Measurements from ENCODE around the gene B3GNT9. TPM values are rescaled to one million over a fixed set of nuclear protein-coding genes. Genes with fewer than 3 reads are reported as not detected.

B3GNT9 gene
- polyA plus RNA-seq, 1 of the 3 experiments (the other 2 are of a cell fraction), result 9.9 TPM

GRCh38 chr16:67164599-67165061, 13.8 kb upstream of the B3GNT9 start, which contains the start of gene HSF4:
Gene HSF4, plus strand, starts transcription at chr16:67164745. Its CDS starts 67 bp downstream, at chr16:67164812.
- Histone ChIP-seq H3K9me2 (no peaks in the 10 kb centered on the region), H3K27me3 (ENCODE audit: insufficient read depth) (no peaks in the 10 kb centered on the region), H3K4me3 (ENCODE audit: low read depth in 2 of 2, low read length in 1 of 2) (peak within 1 kb of the TSS in 1 of 2 experiments; percentile 49; a peak in 2 of 4 replicates), H3K9me3 (no peaks in the 10 kb centered on the region), H3K27ac (ENCODE audit: low read depth in 2 of 2, low read length in 1 of 2) (peak within 1 kb of the TSS in 1 of 2 experiments; percentile 90; a peak in 2 of 4 replicates), H3K4me1 (ENCODE audit: control insufficient read depth in 1 of 2, insufficient read depth in 2 of 2, low read depth in 1 of 2, low read length in 1 of 2) (peaks cover 5 to 31% of the 10 kb centered on the region in 2 experiments; a peak in 2 of 4 replicates), H4K20me1 (ENCODE audit: insufficient read depth) (no peaks in the 10 kb centered on the region), H3K4me2 (peak within 1 kb of the TSS; percentile 15; the same call in 1 of the 2 replicates), H3K36me3 (replicated peaks in 1 of 2; ENCODE audit: control insufficient read depth in 1 of 2, insufficient read depth in 2 of 2, low read length in 1 of 2) (no peaks in the 10 kb centered on the region), H2AFZ (ENCODE audit: low read depth) (no peak within 1 kb of the TSS), H3K9ac (no peak within 1 kb of the TSS), H3F3A (replicated peaks; ENCODE audit: insufficient read depth) (peaks cover 14% of the 10 kb centered on the region), H3K79me2 (ENCODE audit: insufficient read depth) (no peaks in the 10 kb centered on the region)
- DNase-seq, result peak; percentile 81
- WGBS (ENCODE audit: low lambda C conversion rate), result 23% methylated on average over 5 of the region's 41 CpGs
- TF ChIP-seq GABPA (IDR thresholded peaks at IDR 0.05; ENCODE audit: low read depth), result no peak
- TF ChIP-seq YY1 (IDR thresholded peaks at IDR 0.05; ENCODE audit: low read depth), result no peak
- no peak for TF ChIP-seq TAF1 (IDR thresholded peaks at IDR 0.05; ENCODE audit: borderline replicate concordance, low read depth, low read length)
- TF ChIP-seq MXI1 (IDR thresholded peaks at IDR 0.05; ENCODE audit: low read depth, low read length), result peak; percentile 51; the same call in 1 of the 2 replicates
- TF ChIP-seq EP300 (IDR thresholded peaks at IDR 0.05; ENCODE audit: borderline replicate concordance in 1 of 2, low read depth in 1 of 2, low read length in 1 of 2), result no peak
- TF ChIP-seq CHD2 (IDR thresholded peaks at IDR 0.05; ENCODE audit: low read length, partially characterized antibody), result no peak
- TF ChIP-seq RAD21 (IDR thresholded peaks at IDR 0.05; ENCODE audit: low read length), result no peak
- ChIA-PET POLR2A (interaction anchor here (1.3 to 3.9 kb wide), 2 partner anchors 10 to 20 kb away, joined by 3 to 37 read pairs; no protein-coding TSS in a partner anchor), CTCF (interaction anchor here (0.8 to 2.6 kb wide), 2 partner anchors 9 to 12 kb away, joined by 3 to 11 read pairs; no protein-coding TSS in a partner anchor)

DNA sequence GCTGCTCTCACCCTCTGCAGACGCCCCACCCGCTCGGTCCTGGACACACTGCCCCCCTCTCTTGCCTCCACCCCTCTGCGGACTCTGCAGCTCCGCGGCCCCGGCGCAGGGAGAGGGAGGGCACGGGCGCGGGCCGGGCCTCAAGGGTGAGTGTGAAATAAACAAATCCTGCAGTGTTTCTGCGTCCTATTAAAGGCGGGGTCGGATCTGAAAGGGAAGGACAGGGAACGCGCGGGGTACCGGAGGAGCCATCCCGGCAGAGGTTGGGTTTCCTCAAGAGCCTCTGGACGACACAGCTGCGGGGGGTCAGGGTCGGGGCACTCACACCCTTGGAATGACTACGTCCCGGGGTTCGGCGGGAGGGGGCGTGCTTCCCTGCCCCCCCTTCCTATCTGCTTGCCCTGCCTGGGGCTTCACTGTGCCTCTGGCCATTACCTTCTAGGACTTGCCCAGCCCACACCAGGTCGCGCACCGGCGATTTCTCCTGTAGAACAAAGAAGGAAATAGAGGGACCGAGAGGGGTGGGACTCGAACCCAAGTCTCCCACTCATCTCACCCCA, 13.3 kb upstream of the B3GNT9 start:
- Histone ChIP-seq H3K4me2 (no peak overlapping the region), H3K9me2 (no peaks in the 10 kb centered on the region), H3K27me3 (ENCODE audit: insufficient read depth) (no peaks in the 10 kb centered on the region), H3F3A (replicated peaks; ENCODE audit: insufficient read depth) (peaks cover 14% of the 10 kb centered on the region), H3K9ac (no peak overlapping the region), H3K79me2 (ENCODE audit: insufficient read depth) (no peaks in the 10 kb centered on the region), H4K20me1 (ENCODE audit: insufficient read depth) (no peaks in the 10 kb centered on the region), H3K4me3 (ENCODE audit: low read depth in 2 of 2, low read length in 1 of 2) (peak overlapping the region in 1 of 2 experiments; percentile 49; a peak in 2 of 4 replicates), H2AFZ (ENCODE audit: low read depth) (no peak overlapping the region), H3K4me1 (ENCODE audit: control insufficient read depth in 1 of 2, insufficient read depth in 2 of 2, low read depth in 1 of 2, low read length in 1 of 2) (peaks cover 0 to 29% of the 10 kb centered on the region in 2 experiments; a peak in 1 of 4 replicates), H3K9me3 (no peaks in the 10 kb centered on the region), H3K36me3 (replicated peaks in 1 of 2; ENCODE audit: control insufficient read depth in 1 of 2, insufficient read depth in 2 of 2, low read length in 1 of 2) (no peaks in the 10 kb centered on the region), H3K27ac (ENCODE audit: low read depth in 2 of 2, low read length in 1 of 2) (peak overlapping the region in 1 of 2 experiments; percentile 90; a peak in 2 of 4 replicates)
- CTCF ChIA-PET, result interaction anchor here (1.1 to 14.2 kb wide), 10 partner anchors 9 to 210 kb away, joined by 4 to 470 read pairs (median 8); partner anchors contain the start of genes B3GNT9 and CBFB
- DNase-seq, result peak; percentile 77
- POLR2A ChIA-PET, result interaction anchor here (0.6 to 3.9 kb wide), 6 partner anchors 10 to 30 kb away, joined by 3 to 37 read pairs (median 5); partner anchors contain the start of gene B3GNT9
- WGBS (ENCODE audit: low lambda C conversion rate), result 46% methylated on average over 28 of the region's 34 CpGs
- no peak for TF ChIP-seq EZH2phosphoT487 (IDR thresholded peaks at IDR 0.05; ENCODE audit: borderline replicate concordance, low read depth)
- TF ChIP-seq FOXJ3 (CRISPR knock-in tag; IDR thresholded peaks at IDR 0.05), result no peak
- no peak for TF ChIP-seq RFX5 (IDR thresholded peaks at IDR 0.05; ENCODE audit: low read length)
- no peak for TF ChIP-seq RAD21 (IDR thresholded peaks at IDR 0.05; ENCODE audit: low read length)
- no peak for TF ChIP-seq NRF1 (IDR thresholded peaks at IDR 0.05; ENCODE audit: low read depth, low read length)
- no peak for TF ChIP-seq SIN3A (IDR thresholded peaks at IDR 0.05; ENCODE audit: borderline replicate concordance, low read depth, low read length)
- no peak for TF ChIP-seq MEF2A (IDR thresholded peaks at IDR 0.05; ENCODE audit: borderline replicate concordance, low read depth)
- TF ChIP-seq, protein P1, sequence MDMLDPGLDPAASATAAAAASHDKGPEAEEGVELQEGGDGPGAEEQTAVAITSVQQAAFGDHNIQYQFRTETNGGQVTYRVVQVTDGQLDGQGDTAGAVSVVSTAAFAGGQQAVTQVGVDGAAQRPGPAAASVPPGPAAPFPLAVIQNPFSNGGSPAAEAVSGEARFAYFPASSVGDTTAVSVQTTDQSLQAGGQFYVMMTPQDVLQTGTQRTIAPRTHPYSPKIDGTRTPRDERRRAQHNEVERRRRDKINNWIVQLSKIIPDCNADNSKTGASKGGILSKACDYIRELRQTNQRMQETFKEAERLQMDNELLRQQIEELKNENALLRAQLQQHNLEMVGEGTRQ (IDR thresholded peaks at IDR 0.05; ENCODE audit: borderline replicate concordance, low read depth, low read length), result no peak
- TF ChIP-seq SMC3 (IDR thresholded peaks at IDR 0.05; ENCODE audit: low read depth, low read length), result no peak
- no peak for TF ChIP-seq TAF1 (IDR thresholded peaks at IDR 0.05; ENCODE audit: borderline replicate concordance, low read depth, low read length)
- no peak for TF ChIP-seq RCOR1 (IDR thresholded peaks at IDR 0.05; ENCODE audit: low read length)
- TF ChIP-seq NFIC (IDR thresholded peaks at IDR 0.05; ENCODE audit: borderline replicate concordance), result no peak

Data from SK-N-SH (cell line).